ENCODE measurements around the gene MLF2. TPM values are rescaled to one million over a fixed set of nuclear protein-coding genes. Genes with fewer than 3 reads are reported as not detected.
A peak's percentile ranks its signal among the peaks of the same experiment; 100 is the strongest.
"Not testable (repeated sequence)": the region's sequence is repeated elsewhere in the genome, so short reads cannot be mapped to it uniquely, and the experiment has no call there.

The MLF2 gene
- polyA plus RNA-seq, 4 donors = 205 to 257 (median 211) TPM

DNA sequence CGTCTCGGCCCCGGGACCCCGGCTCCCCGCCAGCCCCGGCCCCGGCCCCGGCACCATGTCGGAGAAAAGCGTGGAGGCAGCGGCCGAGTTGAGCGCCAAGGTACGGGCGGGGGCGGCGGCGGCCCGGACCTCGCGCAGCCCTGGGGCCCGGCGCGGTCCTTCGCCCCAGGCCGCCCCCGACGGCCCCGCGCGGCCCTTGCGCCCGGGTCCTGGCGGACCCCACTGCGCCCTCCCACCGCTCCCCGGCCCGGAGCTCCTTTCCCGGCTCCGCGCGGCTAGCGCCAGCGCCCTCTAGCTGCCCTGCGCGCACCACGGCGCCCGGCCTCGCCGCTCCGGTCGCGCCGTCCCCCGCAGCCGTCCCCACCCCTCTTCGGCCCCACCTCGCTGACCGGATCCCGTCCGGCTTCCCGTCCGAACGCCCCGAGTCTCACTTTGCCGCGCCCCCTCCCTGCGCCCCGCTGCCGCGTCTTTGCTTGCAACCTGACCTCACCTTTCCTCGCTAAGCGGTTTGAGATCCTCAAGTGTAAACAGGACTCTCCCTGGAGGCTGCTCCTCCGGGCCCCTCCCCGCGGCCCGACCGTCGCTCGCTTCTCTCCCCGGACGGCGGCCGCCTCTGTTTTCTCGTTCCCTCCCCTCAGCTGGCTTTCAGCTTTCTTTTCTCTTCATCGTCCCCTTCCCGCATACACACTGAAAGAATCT is 13.9 kb upstream of the MLF2 start:
- peak in 1 of 4 donors; percentile 67 for DNase-seq (ENCODE audit: low read depth in 4 of 4, low spot score in 3 of 4)

DNA sequence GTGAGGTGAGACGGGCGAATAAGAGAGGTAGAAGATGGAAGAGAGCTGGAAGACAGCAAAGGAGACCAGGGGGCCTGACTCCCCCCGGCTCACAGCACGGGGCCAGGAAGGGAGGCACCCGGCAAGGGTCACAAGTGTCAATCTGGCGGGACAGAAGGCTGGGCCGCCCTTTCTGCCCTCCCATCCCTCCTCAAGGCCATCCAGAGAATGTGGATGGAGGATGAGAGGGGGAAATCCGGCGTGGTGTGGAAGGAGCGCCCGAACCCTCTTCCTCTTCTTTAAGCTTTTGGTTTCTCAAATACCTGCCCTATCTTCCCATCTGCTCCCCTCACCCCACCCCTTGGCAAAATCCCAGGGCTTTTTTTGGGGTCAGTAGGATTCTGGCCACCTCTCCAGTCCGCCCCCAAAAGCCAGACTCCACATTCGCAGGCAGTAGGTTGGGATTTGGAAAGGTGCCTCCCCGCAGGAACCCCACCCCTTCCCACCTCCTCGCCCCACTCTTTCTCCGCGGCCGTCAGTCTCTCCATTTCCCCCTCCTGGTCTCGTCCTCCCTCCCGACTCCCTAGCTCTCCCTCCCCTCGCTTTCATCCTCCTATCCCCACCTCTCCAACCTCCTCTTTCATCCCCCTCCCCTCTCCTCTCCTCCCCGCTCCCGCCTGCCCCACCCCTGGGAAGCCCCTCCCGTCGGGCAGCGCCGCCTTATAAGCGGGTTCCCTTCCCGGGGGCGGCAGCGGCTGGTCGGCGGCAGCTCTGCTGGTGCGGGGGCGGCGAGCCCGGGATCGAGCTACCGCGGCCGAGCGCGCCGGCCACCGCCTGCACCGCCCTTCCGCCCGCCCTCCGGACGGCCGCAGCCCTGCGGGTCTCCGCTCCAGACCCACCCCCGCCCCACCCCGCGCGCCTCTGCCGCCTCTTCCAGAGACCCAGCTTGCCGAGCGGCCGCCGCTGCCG is 13.0 kb upstream of the MLF2 start, which contains the start of gene PTMS:
TSS of gene PTMS (plus strand) at position 730 of the 948 bp plus-strand sequence. CDS start 343 bp downstream, outside the sequence.
- DNase-seq (ENCODE audit: low read depth in 4 of 4, low spot score in 3 of 4) = peak in 3 of 4 donors; percentile 70 to 81 (median 78)

DNA sequence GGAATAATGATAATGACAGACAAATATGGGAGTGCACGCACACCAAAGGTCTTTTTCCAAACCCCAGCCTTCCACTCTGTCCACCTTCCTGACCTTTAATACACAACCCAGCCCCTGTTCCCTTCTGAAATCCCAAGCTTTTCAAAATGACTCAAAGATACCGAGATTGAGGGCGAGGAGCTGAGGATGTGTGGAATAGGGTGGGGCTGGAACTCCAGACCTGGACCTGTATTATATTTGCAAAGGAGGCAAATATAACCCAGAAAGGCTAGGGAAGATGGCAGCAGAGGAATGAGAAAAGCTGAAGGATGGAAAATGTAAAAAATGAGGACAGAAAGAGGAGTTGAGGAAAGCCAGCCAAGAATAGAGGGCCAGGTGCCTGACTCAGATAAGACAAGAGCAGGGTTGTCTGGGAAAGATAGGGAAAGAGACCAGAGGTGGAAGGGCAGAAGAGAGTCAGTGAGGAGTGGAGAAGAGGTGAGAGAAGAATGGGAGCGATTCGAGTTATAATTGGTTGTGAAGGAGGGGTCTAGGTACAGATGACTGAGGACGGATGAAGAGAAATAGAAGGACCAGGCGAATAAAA is 12.2 kb upstream of the MLF2 start:
- no peak for DNase-seq (ENCODE audit: low read depth in 4 of 4, low spot score in 3 of 4)

DNA sequence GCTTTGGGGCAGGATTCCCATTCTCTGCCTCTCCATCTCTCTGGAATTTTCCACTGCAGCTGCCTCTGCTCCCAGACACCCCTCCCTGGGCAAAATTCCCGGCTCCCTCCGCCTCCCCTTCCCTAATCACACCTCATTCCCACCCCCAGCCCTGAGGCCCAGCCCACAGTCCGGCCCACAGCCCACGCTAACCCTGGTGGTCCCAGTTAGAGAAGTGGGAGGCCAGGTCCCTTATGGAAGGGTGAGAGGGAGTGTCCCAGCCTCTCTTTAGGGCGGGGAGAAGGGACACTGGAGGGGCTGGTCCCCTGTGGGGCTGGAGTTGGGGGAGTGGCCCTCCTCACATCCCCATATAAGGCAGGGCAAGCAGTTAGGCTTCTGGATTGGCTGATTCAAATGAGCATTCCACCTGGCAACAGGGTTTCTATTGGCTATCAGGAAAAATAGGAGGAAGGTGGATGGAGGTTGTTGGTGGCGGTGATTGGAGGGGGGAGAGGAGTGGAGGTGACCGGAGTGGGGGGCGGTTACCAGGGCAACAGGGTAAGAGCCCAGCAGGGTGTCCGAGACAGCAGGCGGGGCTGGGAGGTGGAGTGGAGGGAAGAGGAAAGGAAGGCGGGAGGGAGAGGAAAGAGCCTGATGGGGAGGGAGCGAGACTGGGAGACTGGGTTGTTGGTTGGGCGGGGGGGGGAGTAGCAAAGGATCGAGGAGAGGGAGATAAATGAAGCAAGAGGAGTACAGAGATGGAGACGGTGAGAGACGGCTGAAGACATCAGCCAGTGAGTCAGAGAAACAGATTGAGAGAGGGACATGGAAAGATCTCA is 11.3 kb upstream of the MLF2 start:
- DNase-seq (ENCODE audit: low read depth in 4 of 4, low spot score in 3 of 4) = peak; percentile 78 to 97 (median 94)

DNA sequence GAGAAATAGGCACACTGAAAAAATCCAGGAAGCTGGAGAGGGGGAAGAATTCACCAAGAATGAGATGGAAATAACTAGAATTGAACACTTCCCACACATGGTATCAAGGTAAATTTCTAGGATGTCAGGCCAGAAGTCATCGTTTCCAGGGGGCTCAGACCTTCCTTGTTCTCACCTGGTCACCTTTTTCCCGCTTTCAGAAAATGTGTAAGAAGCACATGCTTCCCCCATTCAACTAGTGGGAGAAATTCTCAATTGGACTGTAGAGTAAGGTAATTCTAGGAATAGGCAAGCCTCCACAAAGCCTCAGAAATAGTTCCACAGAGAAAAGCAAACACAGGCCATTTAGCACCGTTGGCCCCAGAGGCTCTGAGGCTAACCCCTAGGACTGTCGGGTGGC is 10.4 kb upstream of the MLF2 start:
- DNase-seq (ENCODE audit: low read depth in 4 of 4, low spot score in 3 of 4) = no peak

DNA sequence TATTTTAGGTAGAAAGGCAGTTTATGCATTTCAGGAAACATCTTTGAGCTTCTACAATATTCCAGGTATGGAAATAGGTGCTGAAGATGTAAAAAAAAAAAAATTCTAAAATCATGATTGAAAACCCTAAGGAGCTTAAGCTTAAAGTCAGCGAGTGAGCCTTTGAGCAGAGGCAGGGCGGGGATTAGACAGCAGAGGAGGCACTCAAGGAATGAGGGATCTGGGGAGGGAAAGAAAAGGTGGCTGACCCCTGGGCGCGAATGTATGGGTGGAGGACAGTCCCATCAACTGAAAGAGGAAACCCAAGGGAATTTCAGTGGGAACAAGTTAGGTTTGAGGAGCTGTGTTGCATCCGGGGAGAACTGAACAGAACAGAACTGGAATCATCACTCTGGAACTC is 6.8 kb upstream of the MLF2 start:
- DNase-seq (ENCODE audit: low read depth in 4 of 4, low spot score in 3 of 4) = no peak

DNA sequence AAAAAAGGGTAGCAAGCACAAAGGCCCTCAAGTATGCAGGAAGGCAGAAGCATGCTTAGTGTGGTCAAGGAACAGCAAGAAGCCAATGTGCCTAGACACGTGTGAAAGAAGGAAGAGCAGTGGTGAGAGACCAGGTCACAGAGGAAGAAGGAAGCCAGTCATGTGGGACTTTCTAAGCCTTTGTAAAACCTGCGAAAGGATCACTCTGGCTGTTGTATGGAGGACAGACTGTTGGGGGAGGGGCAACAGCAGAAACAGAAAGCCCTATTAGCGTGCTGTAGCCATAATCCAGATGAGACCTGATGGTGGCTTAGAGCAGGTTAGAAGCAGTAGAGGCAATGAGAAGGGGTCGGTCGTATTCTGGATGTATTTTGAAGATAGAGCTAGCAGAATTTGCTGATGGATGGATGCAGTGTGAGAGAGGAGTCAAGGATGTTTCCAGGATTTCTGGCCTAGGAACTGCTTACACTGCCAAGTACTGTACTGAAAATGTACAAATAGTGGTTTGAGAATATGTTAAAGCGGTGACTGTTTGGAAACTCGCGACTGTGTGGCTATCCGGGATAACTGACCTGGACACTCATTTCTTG is 5.7 kb upstream of the MLF2 start:
- DNase-seq (ENCODE audit: low read depth in 4 of 4, low spot score in 3 of 4) = no peak

DNA sequence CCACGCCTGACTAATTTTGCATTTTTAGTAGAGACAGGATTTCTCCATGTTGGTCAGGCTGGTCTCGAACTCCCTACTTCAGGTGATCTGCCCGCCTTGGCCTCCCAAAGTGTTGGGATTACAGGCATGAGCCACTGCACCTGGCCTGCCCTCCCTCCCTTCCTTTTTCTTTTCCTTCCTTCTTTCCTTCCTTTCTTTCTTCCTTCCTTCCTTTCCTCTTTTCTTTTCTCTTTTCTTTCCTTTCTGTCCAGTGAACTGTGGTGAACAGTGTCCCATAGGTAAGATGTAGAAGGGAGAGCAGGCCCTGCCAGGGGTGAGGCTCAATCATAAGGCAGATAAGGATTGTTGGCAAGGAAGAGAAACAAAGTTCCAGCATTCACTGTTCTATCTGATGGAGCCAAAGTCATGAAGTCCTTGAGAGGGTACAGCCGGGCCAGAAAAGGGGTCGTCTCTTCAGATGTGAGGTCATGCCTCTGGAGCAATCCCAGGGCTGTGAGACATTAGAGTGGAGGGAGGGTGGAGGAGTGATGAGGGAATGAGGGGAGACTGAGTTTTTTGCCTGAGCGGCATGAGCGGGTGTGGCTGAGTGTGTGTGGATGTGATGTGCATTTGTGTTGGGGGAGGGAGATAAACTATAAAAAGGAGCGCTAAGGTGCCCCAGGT is 4.2 kb upstream of the MLF2 start:
- no peak for DNase-seq (ENCODE audit: low read depth in 4 of 4, low spot score in 3 of 4)

DNA sequence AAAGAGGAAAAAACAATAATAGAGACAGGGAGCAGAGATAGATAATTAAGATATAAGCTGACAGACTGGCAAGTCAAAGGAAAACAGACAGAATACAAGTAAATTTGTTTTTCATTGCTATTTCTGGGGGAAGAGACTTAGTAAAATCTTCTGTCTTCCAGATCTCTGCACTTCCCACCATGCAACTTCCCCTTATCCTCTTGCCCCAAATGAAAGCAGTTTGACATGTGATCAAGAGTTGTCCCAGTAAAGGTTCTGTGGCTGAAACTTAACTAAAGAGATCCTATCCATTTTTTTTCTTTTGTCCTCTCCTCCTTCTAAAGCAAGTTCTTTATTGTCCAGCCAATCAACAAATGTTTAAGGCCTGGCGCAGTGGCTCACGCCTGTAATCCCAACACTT is 1.5 kb upstream of the MLF2 start:
- no peak for DNase-seq (ENCODE audit: low read depth in 4 of 4, low spot score in 3 of 4)

DNA sequence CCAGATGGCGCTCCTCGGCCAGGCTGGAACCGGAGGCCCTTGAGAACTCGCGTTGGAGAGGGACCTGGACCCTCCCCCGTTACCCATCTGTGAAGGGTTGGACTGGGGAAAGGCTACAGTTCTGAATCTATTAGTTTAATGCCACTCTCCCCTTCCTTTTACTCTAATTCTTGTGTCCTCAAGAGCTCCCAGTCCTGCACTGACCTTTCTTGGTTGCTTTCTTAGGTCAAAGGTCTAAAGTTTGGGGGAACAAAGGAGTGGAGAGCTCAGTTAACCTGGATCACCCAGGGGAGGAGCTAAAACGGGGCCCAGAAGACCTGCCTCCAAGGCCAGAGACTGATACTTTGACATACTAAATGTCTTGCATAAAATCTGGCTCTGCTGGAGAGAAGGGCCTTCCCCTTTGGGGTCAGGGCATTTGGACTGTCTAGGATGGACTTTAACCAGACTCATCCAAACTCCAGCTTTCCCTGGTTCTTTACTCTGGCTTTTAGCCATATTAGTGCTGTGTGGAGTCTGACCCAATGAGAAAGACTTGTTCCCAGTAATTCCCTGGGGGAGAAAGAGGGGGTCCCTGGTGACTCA is 923 bp upstream of the MLF2 start:
- DNase-seq (ENCODE audit: low read depth in 4 of 4, low spot score in 3 of 4) = no peak

DNA sequence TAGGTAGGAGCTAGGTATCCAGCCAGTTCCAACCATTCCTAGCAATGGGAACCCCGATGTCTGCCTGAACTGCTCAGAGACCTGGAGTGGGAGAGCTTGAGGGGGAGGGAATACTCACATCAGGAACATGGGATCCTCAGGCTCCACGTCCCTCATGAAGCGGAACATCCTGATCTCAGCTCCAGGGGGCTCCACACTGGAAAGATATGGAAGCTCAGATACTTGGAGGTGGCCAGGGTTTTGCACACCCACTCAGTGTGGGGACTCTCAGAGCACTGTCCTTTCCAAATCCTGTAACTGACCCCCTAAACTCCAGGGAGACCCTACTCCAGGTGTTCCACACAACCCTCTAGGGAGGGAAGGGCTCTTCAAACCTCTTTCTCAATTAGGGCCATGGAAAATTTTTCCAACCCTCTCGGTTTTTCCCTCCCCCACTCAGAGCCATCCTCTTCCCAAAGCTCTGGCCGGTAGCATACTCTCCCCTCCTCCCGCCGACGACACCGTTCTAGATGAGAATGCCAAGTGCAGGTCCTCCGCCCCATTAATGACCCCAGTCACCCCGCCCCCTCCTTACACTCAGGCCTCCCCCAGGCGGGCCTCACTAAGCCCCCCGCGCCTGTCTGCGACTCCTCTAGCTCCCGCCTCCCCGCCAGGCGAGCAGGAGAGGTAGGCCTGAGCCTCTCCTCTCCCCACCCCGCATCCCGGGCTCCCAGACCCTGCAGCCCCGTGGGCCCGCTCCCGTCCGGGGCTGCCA is 597 bp downstream of the MLF2 start:
- DNase-seq (ENCODE audit: low read depth in 4 of 4, low spot score in 3 of 4) = no peak

DNA sequence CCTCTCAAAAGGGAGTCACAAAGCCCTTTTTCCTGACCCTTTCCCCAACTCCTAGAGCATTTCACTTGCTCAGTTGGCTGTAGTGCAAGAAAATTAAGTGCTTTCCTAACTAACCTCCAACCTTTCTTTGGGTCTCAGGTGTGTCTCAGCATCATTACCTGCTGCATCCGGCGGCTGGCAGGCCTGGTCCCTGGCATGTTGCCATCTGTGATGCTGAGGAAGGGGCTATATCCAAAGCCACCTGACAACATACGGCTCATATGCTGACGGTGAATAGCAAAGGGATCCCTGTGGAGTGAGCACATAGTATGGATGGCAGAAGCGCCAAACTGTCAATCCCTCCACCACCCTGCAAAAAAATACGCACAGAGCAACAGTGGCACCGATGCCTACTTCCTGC is 1.2 kb downstream of the MLF2 start:
- DNase-seq (ENCODE audit: low read depth in 4 of 4, low spot score in 3 of 4) = no peak

DNA sequence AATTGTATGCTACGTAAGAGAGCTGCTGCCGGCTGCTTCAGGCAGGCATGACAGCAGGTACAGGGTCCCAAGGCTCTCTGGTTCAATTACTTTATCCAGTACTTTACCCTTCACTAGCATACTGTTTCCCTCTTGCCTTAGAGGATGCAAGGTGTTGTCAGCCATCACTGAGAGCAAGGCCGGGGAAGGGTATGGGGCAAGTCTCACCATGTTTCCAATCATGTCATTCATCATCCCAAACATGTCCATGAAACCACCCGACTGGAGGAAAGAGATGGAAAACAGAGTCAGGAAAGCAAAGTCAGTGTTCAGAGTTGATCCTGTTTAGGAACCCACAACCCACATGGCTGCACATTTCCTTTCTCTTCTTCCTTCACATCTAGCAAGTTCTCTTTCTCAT is 2.4 kb downstream of the MLF2 start:
- no peak for DNase-seq (ENCODE audit: low read depth in 4 of 4, low spot score in 3 of 4)

DNA sequence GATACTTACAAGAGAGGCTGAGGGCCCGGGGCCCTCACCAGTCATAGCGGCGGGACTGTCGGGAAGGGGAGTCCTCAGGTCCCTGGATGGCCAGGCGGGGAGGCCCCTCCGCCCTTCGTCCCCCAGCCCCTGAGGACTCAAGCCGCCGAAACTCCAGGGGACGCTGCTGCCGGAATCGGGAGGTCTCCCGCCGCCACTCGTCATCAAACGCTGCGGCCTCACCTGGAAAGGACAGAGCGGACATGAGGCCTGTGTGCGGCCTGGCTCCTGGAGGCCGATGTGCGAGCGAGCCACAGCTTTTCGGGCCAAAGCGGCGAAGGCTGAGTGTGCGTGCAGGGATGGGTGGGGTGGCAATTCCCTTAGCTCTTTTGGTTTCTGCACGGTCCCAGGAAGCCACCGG is 4.2 kb downstream of the MLF2 start:
- DNase-seq (ENCODE audit: low read depth in 4 of 4, low spot score in 3 of 4) = no peak

DNA sequence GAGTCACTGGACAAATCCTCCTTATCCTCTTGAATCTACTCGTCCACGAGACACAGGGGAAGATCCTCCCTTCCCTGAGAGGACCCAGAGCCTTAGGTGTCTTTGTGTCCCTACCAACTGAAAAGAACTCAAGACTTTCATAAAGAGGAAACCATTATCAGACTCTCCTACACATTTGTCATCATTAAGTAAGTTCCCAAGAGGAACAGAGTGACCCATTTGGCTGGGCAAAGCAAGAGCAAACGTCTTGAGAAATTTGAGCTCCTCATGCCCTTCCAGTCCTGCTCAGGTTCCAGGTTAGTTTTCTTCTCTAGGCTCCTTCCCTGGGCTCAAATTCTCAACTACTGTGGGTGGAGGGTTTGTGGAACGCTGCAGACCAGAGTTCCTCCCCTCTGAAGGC is 5.7 kb downstream of the MLF2 start:
- DNase-seq (ENCODE audit: low read depth in 4 of 4, low spot score in 3 of 4) = no peak

DNA sequence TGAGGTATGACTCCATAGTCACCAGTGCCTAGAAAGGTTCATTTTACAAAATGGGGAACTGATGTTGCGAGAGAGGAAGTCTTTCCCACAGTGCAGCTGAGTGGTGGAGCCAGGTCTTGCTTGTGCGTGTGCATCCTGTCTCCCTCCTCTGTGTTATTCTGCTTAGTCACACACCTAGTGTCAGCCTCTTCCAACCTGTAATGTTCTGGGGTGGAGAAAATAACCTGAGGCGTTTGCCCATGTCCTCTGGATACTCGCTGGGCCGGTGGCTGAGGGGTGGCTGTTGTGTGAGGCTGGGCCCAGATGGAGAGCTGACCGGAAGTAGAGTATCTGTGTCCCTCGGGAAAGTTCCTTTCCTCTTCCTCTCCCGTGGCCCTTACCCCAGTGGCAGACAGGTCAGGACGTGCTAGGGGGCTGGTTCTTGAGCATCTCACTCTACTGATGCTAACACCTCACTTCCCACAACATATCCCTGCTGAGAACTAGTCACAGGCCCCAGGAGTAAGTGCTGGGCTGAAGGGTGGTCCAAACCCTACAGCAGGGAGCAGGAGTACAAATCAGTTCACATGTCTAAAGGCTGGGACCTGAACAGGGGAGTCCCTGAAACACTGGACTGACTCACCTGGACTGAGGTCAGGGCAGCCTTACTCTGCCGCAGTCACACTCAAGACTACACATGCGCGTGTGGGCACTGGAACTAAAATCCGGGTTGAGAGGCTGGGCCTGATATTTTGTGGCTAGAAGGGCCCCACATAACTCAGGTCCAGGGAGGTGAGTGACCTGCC is 7.0 kb downstream of the MLF2 start:
- DNase-seq (ENCODE audit: low read depth in 4 of 4, low spot score in 3 of 4) = no peak

DNA sequence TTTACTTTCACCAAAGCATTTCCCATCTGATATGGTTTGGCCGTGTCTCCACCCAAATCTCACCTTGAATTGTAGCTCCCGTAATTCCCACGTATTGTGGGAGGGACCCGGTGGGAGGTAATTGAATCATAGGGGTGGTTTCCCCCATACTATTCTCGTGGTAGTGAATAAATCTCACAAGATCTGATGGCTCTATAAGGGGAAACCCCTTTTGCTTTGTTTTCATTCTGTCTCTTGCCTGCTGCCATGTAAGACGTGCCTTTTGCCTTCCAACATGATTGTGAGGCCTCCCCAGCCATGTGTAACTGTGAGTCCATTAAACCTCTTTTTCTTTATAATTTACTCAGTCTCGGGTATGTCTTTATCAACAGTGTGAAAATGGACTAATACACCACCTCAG is 9.6 kb downstream of the MLF2 start:
- not testable (repeated sequence) for DNase-seq (ENCODE audit: low read depth in 4 of 4, low spot score in 3 of 4)

DNA sequence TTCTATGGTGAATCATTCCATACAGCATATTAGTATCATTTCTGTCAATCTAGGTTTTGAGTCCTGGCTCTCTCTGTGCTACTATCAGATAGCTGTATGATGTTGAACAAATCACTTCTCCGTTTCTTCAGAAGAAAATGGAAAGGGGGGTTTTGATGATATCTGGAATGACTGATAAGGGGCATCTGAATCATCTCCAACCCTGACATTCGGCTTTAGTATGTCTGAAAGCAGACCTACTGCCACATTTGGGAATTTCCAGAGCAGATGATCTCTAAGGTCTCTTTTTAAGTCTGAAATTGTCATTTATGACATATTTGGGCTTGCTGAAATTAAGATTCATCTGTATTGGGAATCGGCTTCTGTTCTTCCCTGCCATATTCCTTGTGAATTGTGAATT is 10.1 kb downstream of the MLF2 start:
- DNase-seq (ENCODE audit: low read depth in 4 of 4, low spot score in 3 of 4) = no peak

Measured in right renal pelvis (tissue), 4 donors.